ENCODE measurements around the gene SUCLG1.

GRCh38 chr2:84450288-84451227 is 8.5 kb downstream of the SUCLG1 start:
- TF ChIP-seq CTCF (IDR thresholded peaks at IDR 0.05; ENCODE audit: control extremely low read depth in 1 of 3, insufficient read depth in 1 of 3, low read depth in 1 of 3, low read length in 3 of 3) (no peak), HDAC6 (IDR thresholded peaks at IDR 0.05; ENCODE audit: low read depth, low read length) (no peak), USF2 (IDR thresholded peaks at IDR 0.05; ENCODE audit: low read length) (no peak), HDAC2 (IDR thresholded peaks at IDR 0.05; ENCODE audit: borderline replicate concordance in 1 of 2, low read depth in 2 of 2, low read length in 2 of 2) (no peak), BRCA1 (IDR thresholded peaks at IDR 0.05; ENCODE audit: low read depth, low read length) (no peak), POLR2A (IDR thresholded peaks at IDR 0.05; ENCODE audit: control extremely low read depth in 1 of 2, low read depth in 2 of 2, low read length in 2 of 2) (no peak), E2F6 (IDR thresholded peaks at IDR 0.05) (no peak), SP2 (IDR thresholded peaks at IDR 0.05; ENCODE audit: low read length) (no peak), EGR1 (IDR thresholded peaks at IDR 0.05; ENCODE audit: borderline replicate concordance, low read depth, low read length) (no peak), SIN3A (conservative IDR thresholded peaks at IDR 0.05 in 1 of 2, IDR thresholded peaks at IDR 0.05 in 1 of 2; ENCODE audit: low read depth in 1 of 2, low read length in 2 of 2) (no peak), JUND (IDR thresholded peaks at IDR 0.05; ENCODE audit: low read length) (no peak), SUZ12 (IDR thresholded peaks at IDR 0.05; ENCODE audit: low read length) (no peak)

Data from H1 (cell line).